Cerebellar cortex (tissue), 1 donor: ENCODE data around the gene SOS2.

Experiments used
- DNase-seq: peaks from one replicate; pipeline ENCODE4 v3.0.0-alpha.2; 2015; ENCODE audit warnings: low spot score

Gene SOS2

DNA sequence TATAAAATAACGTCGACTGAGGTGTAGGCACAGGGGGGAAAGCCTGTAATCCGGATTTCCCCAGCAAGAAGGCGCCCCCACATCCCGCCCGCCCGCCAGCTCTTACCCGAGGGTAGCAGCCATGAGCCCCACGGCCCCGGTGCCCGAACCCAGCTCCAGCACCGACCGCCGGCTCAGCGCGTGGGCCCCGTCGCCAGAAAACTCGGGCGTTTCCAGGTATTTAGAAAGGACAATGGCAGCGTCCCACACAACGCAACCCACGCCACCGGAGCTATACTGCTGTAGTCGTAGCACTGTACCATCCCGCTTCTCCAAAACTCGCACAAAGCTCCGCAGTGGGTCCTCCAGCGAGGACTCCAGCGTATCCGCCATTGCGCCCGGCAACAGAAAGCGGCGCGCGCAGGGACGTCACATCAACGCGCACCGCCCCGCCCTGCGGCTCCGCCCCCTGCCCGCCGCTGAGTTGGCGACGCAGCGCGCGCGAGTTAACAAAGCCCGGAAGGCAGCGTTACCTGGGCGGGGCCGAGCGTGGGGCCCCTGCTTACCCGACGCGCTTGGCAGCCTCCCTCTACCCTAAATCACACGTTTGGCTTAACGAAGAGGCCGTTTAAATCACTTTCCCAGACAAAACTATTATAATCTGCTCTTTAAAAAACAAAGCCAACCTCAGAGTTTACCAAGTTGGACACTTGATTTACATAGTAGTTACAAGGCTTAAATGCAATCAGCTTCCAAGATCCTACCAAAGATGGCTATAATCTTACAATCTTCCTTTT, 115.0 kb downstream of the SOS2 start, which contains the start of gene VCPKMT:
TSS of gene VCPKMT (minus strand) at position 392 of the 776 bp plus-strand sequence. CDS start at position 372, 20 bp downstream.
- DNase-seq = peak; percentile 88

DNA sequence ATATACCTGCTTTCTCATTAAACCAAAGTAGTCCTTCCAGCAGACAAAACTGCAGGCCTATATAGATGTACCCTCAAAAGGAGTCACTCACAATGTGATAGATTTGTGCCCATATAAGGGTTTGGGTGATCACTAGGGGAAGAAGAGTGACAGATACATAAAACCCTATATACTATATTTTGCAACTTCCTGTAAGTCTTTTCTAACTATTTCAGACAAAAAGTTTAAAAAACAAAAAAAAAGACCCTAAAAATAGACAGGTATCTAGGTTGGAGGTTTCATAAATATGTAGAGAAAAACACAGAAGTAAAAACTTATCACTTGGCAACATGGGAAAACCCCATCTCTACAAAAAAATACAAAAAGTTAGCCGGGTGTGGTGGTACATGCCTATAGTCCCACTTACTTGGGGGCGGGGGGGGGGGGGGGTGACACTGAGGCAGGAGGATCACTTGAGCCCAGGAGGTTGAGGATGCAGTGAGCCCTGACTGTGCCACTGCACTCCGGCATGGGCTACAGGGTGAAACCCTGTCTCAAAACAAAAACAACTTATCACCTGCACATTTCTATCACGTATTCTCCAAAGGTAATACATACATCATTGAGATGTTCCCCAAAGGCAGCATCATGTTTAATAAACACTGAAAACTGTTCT, 117.9 kb downstream of the SOS2 start:
- no peak for DNase-seq

DNA sequence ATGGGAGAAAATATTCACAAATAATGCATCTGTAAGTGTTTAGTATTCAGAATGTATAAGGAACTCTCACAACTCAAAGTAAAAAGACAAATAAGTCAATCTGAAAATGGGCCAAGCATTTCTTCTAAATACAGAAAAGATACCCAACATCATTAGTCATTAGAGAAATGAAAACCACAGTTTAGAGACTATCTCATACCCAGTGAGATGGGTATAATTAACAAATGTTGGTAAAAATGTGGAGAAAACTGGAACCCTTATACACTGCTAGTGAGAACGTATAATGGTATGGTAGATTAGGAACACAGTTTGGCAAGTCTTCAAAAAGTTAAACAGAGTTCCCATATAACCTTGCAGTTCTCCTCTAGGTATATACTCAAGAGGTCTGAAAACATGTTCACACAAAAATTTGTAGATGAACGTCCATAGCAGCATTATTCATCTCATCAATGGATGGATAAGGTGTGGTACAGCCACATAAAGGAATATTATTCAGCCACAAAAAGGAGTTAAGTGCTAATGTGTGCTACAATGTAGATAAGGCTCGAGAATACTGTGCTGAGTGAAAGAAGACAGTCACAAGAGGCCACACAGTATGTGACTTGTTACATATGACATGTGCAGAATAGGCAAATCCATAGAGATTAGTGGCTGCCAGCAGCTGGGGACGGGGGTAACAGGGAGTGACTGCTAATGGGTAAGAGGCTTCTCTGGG, 120.9 kb downstream of the SOS2 start:
- DNase-seq = no peak

DNA sequence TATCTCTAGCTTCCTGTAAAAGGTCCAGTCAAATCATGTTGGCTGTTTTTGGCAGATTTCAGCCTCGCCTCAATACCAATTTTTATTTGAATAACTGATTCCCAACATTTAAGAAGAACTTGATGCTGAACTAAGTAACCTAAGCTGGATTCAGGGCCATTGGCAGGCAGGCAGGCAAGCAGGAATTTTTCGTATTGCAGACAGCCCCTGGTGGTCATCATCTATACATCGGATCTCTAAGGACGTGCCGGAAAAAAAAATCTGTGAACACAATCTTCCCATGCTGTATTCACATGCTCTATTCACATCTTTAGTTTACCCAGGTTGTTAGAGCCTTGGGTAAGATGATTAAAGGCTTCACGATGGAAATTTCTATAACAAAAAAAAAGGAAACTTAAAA, 122.0 kb downstream of the SOS2 start:
- DNase-seq = peak; percentile 22

DNA sequence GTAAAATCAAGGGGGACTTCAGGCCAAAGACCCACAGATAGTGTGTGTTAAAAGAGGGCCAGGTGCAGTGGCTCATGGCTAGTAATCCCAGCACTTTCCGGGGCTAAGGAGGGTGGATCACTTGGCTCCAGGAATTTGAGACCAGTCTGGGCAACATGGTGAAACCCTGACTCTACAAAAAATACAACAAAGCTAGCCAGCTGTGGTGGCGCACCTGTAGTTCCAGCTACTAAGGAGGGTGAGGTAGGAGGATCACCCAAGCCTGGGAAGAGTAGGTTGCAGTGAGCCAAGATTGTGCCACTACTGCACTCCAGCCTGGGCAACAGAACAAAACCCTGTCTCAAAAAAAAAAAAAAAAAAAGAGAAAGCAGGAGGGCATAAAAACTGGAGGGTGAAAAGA, 123.5 kb downstream of the SOS2 start:
- no peak for DNase-seq

DNA sequence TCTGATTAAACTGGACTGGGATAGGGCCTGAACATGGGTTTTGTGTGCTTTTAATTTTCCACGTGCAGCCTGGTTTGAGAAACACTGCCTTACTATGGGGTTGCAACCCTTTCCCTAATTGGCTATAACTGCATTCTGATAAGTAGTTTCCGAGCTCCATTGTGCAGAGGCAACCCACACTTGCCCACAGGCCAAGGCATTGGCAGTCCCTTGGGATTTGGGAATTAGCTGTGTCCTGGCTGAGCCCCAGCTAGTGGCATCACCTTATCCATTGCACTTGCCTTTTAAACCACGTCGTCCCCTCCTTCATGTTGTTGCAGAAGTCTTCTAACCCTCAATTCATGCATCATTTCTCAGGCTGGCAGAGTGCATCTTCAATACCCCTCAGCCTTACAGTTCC, 125.2 kb downstream of the SOS2 start:
- no peak for DNase-seq

DNA sequence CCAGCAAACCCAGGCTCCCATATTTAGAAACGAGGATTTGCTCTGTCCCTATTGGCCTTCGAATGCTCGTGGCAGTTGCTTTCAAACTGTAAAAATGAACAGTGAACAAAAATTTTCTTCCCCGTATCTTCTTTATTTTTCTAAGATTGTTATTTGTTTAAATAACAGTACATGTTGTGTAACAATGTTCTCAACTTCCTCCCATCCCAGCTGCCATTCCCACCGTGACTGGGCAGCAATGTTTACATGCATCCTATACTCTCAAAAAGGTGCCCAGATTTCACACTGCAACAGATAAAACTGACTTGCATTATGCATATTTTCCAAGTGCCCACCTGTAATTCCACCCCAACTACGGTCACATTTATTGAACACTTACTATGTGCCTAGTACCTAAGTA, 127.8 kb downstream of the SOS2 start:
- no peak for DNase-seq

DNA sequence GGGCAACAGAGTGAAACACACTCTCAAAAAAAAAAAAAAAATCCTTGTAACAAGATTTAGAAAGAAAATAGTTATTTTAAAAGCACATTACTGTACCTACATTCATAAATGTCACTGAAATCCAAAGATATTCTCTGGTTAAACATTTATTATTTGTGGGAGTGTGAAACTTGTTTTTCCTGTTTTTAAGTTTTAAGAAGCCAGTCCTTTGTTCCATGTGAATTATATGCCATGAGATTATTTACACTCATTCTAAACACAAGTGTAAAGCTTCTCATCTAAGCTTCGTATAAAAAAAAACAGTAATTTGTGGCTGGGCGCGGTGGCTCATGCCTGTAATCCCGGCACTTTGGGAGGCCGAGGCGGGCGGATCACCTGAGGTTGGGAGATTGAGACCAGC, 130.0 kb downstream of the SOS2 start:
- DNase-seq = no peak

DNA sequence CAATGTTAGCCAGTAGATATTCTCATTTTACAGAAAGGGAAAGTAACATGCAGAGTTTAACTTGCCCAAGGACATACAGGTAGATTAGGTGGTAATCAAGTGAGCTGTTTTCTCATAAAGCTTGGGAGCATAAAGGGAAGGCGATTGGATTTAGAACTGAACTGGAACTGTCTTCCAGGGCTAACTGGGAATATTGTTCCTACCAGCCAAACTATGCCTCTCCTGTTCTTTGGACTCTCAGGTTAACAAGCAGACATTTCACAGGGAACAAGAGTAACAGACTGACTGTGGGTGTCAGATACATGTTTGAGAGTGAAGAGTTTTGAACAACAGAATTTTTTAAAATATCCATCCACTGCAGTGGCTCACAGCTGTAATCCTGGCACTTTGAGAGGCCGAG, 130.6 kb downstream of the SOS2 start:
- DNase-seq = no peak

DNA sequence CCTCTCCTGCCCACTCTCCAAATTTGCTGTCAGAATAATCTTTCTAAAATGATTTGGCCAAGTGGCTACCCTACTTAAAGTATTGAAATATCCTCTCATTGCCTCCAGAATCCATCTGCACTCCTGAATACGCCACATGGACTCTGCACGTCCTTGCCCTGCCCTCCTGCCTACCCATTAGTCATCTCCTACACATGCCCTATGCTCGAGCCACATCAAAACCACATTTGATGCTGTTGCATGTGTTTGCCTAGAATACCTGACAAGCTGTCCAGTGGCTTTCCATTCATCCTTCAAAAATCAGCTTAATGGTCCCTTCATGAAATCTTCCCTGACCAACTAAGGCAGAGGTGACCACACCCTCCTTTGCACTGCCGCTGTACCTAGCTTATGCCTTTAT, 132.0 kb downstream of the SOS2 start:
- no peak for DNase-seq

DNA sequence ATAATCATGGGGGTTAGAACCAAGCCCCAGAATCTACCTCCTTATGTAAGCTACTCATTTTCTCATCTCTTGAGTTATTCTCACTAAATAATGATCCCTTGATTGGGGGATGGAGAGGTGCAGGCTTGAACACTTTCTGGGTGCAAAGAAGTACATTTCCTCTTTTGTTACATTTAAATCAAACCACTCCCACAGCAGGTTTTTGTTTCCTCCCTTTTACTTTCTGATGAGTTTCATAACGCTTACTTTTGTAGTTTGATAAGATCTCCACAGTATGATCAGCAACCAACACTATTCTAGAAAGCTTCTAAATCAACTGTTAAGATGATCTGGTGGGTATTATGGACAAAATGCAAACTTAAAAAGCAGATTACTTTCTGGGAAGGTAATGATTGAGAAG, 135.5 kb downstream of the SOS2 start:
- no peak for DNase-seq

DNA sequence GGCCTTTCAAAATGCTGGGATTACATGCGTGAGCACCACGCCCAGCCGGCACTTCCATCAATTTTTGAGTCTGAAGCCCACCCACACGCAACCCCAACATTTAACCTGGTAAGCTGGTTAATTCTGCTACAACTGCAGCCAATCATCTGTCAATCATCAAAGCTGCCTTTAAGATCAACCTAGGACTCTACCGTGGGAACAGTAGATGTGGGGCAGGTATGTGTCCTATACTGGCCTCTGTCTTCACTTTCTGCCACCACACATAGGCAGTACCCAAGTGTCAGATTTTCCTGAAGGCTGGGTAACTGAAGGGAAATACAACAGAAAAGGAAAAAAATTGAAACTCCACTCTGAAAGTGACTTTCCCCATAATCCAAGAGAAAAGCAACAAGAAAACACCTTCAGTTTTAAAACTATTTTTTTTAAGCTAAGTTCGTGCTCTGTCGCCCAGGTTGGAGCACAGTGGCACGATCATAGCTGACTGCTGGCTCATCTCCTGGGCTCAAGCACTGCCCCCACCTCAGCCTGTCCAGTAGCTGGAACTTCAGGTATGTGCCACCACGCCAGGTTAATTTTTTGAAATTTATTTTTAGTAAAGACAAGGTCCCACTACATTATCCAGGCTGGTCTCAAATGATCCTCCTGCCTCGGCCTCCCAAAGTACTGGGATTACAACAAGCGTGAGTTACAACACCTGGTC, 137.2 kb downstream of the SOS2 start:
- no peak for DNase-seq

DNA sequence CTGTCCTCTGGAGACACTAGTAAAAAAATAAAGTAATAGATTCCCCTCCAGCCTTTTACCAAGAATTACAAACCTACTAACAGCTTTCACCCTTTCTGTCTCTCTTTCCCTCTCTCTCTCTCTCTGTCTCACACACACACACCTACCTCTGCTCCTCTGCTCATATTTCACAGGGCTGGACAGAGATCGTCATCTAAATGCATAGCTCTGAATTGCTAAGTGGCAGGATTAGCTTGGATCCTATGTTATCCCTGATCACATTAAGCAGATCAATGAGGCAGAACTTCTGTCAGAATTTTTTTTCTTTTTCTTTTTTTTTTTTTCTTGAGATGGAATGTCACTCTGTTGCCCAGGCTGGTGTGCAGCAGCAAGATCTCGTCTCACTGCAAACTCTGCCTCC, 137.9 kb downstream of the SOS2 start:
- DNase-seq = no peak

DNA sequence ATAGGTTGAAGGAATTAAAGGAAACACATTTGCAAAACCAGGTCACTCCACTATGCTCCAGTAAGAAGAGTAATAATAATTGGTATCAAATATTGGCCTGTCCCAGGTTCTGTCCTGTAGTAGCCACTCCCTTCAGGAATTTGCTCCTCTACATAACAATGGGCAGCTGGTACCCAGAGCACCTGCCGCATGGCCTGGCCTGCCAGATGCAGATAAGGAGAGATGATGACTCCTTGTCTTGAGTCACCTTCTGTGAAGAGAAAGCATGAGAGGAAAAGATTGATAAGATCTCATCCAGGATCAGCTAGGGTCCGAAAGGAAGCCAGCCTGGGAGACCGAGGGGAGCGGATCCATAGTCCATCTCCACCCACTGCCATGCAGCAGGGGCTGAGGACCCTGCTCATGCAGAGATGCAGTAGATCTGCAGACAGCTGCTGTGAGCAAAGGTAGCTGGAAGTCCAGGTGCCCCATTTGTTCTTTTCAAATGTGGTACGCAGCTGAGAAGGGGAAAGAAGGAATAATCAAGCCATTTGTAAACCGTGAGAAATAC, 139.3 kb downstream of the SOS2 start:
- DNase-seq = no peak

DNA sequence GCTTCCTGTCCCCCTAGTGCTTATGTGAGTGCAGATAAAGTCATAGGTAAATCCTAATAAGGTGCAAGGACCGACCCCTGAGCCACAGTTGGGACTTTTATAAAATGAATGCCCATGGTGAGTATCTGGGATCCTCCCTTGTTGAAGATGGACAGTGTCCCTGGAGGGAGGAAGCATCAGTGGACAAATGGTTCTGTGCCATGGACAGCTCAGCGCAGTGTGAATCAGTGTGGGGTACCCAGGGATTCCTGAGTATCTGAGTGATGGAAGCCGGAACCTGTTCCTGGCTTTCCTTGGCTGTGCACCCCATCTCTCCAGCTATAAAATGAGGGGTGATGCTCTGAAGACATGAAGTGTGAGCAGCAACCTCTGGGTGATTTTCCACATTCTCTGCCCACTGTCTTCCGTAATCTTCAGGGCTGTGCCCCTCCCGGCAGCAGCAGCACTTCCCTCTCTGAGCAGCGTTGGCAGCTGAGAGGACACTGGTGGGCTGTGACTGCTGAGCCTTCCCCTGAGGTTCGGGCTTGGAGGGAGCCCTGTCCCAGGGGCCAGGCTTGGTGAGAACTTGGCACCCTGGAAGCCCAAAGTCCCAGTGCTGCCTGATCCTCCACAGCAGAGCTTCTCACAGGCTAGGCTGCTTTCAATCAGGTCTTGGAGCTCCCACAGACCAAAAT, 140.0 kb downstream of the SOS2 start:
- DNase-seq = no peak

DNA sequence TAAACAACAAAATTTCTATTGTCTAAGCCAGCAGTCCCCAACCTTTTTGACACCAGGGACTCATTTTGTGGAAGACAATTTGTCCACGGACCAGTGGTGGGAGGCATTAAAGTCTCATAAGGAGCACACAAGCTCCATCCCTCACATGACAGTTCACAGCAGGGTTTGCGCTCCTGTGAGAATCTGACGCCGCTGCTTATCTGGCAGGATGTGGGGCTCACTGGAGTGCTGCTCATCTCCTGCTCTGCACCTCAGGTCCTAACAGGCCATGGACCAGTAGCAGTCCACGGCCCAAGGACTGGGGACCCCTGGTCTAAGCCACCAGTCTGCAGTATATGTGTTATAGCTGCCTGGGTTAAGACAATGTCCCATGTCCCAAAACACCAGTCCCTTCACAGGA, 142.2 kb downstream of the SOS2 start:
- DNase-seq = no peak

DNA sequence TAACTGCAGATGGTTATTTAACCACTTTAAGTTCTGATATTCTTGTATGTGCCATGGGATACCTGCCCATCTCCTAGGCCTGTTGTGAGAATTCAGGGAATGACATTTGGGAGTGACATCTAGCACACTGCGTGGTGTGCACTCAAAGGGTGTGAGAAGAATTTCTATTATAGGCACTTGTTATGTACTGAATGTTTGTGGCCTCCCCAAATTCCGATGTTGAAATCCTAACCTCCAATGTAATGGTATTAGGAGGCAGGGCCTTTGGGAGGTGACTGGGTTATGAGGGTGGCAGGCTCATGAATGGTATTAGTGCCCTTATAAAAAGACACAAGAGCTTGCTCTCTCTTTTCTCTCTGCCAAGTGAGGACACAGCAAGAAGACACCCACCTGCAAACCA, 142.6 kb downstream of the SOS2 start:
- DNase-seq = no peak

DNA sequence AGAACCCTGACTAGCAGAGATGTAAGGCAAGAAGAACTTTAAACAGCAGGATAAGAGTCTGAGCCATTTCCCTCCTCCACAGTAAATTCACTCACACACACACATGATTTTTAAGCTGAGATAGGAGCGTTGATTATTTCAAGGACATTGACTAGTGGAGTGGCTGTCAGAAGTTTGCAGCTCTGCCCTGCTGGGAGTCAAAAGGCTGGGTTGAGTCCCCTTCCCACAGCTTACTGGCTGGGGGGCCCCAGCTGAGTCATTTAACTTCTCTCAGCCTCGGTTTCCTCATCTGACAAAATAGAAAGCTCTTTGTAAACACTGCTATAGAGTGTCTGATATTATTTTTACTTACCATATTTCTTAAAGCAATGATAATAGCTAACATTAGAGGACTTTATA, 143.3 kb downstream of the SOS2 start:
- no peak for DNase-seq

DNA sequence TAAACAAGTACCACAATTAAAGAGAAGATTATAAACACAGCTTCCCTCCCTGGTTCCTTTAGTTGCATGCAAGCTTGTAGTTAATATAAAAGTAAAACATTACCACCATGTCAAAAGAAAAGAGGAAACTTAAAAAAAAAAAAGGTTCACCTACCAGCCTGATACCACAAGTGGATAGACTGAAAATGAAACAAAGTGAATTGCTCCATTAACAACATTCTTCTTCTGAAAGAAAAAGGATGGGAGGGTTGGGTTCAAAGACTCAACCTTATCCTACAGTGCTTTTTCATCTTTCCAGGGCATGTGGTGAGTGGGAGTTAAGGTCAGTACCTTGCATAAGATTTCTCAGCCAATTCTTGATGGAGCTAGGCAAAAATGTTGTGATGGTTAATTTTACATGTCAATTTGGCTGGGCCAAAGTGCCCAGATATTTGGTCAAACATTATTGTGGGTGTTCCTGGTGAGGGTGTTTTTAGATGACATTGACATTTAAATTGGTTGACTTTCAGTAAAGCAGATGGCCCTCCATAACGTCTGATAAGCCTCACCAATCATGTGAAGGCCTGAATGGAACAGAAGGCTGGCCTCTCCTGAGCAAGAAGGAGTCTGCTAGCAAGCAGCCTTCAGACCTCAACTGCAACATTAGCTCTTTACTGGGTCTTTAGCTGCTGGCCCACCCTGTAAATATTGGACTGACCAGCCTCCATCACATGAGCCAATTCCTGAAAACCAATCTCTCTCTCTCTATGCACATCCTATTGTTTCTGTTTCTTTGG, 143.8 kb downstream of the SOS2 start:
- DNase-seq = no peak

DNA sequence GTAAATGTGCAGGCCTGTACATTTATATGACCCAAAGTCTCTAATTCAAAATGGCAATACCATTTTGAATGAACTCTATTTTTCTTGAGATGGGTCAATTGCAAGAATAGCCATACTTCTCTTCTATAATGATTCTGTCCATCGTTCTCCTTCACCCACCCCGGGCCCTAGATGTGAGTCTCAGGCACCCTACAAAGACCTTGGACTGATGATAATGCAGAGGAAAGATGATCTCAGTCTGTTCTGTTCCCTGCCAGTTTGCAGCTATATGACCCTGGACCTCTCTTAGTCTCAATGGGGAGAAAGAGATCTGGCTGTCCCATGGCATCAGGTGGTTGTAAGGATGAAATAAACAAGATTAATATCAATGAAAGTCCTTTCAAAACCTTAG, 145.1 kb downstream of the SOS2 start:
- DNase-seq = no peak
